Cardiac fibroblast (primary cell): ENCODE measurements around the gene MOB4.
"Not testable (repeated sequence)": the region's sequence is repeated elsewhere in the genome, so short reads cannot be mapped to it uniquely, and the experiment has no call there.

Experiments used
- DNase-seq, 2 donors: peaks; one replicate each; pipeline versions ENCODE4 v3.0.0 to v3.0.0-alpha.2; 2010; ENCODE audit warnings: low read depth in 2 of 2
- H3K4me3 ChIP-seq, 2 donors: replicated peaks in 1 of 2; 1 replicate in 1 of 2; 2 replicates in 1 of 2; pipeline ENCODE4 v1.5.1; 2011; ENCODE audit warnings: low read depth in 2 of 2, low read length in 2 of 2, mild to moderate bottlenecking in 2 of 2, moderate library complexity in 1 of 2
- CTCF ChIP-seq: IDR thresholded peaks from one replicate; pipeline ENCODE4 v1.5.1; 2011; ENCODE audit warnings: low read depth, mild to moderate bottlenecking, low read length, inconsistent platforms

Gene MOB4

GRCh38 chr2:197515739-197516392 lies at the start of gene MOB4:
Gene MOB4 (plus strand): TSS chr2:197516066. CDS start chr2:197516087, 21 bp downstream.
- TF ChIP-seq CTCF = no peak
- DNase-seq = peak; percentile 96 to 97
- peak within 1 kb of the TSS; percentile 92 to 96 for H3K4me3 ChIP-seq

GRCh38 chr2:197472166-197472565 lies 43.7 kb upstream of the MOB4 start:
- no peak for TF ChIP-seq CTCF
- H3K4me3 ChIP-seq = no peak overlapping the region
- no peak for DNase-seq

GRCh38 chr2:197477797-197478196 lies 38.1 kb upstream of the MOB4 start:
- no peak for TF ChIP-seq CTCF
- DNase-seq = no peak

GRCh38 chr2:197480165-197481036 lies 35.5 kb upstream of the MOB4 start:
- no peak for TF ChIP-seq CTCF
- no peak overlapping the region for H3K4me3 ChIP-seq
- no peak for DNase-seq

More at GRCh38 chr2:197477797-197478196, 38.1 kb upstream of the MOB4 start:
- H3K4me3 ChIP-seq = no peak overlapping the region

- DNase-seq, H3K4me3 ChIP-seq: not testable (repeated sequence)
Measured at GRCh38 chr2:197484248-197484647, 31.6 kb upstream of the MOB4 start.

- no peak for DNase-seq
- no peak overlapping the region for H3K4me3 ChIP-seq
- no peak for TF ChIP-seq CTCF
Measured at GRCh38 chr2:197486175-197486574, 29.7 kb upstream of the MOB4 start.

- no peak for TF ChIP-seq CTCF
- no peak overlapping the region for H3K4me3 ChIP-seq
- no peak for DNase-seq
Measured at GRCh38 chr2:197487385-197487784, 28.5 kb upstream of the MOB4 start.
